HG02571 (cell line): ENCODE measurements around the gene OR4F3.
"Not testable (repeated sequence)": the region's sequence is repeated elsewhere in the genome, so short reads cannot be mapped to it uniquely, and the experiment has no call there.

Experiments used
- ATAC-seq: cut with Tn5 transposase; IDR thresholded peaks from one replicate; pipeline ENCODE4 v1.9.1; 2021; ENCODE audit warnings: mild to moderate bottlenecking, moderate library complexity; ENCODE audit not compliant: unreplicated experiment

The OR4F3 gene

GRCh38 chr5:181366968-181367367 is at the start of gene OR4F3:
OR4F3 (plus strand) TSS chr5:181367268.
- ATAC-seq: not testable (repeated sequence)
